ENCODE measurements around the gene RUNX3. TPM values are rescaled to one million over a fixed set of nuclear protein-coding genes. Genes with fewer than 3 reads are reported as not detected.

The RUNX3 gene
- total RNA-seq, 6 donors from 2014 or later, result 4.2 to 15.6 (median 10.1) TPM

DNA sequence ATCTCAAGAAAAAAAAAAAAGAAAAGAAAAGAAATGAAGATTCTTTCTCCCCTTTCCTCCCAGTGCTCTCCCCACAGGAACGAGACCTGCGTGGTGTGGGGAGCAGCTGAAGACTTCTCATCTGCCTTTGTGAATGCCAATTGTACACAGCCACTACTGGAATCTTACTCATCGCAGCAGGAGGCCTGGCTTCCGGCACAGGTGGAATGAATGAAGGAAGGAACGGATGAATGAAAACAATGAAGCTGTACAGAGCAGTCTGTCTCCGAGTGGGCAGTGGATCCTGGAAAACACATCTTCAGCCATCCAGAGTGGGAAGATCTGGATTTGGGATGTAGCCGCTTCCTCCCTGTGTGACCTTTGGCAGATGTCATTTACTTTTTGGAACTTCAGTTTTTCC, 64.9 kb downstream of the RUNX3 start:
- 88 to 90% methylated on average over 7 of the region's 7 CpGs for WGBS, 2 donors
- no peak for DNase-seq
- no peaks in the 10 kb centered on the region for H3K27me3 ChIP-seq

DNA sequence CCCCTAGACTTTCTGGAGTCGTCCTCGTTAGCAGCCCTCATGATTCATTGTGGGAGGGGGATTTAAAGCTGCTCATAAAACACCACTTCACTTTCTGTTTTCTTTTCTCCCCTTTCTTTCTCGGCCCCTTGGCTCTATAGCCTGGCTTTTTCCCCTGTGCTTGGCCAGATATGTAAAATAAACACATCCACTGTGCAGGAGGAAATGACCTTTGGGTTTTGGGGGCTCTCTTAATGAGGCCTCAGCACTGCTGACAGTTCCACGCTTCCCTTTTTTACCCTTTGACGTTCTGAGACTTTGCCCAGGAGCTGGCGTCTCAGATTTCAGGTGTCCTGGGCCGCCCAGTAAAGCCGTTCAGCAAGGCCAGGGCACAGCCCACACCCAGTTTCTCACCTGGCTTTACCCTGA, 65.7 kb downstream of the RUNX3 start:
- TF ChIP-seq POLR2A (IDR thresholded peaks at IDR 0.05) (no peak), POLR2AphosphoS5 (IDR thresholded peaks at IDR 0.05) (no peak)
- TF ChIP-seq, protein P1, sequence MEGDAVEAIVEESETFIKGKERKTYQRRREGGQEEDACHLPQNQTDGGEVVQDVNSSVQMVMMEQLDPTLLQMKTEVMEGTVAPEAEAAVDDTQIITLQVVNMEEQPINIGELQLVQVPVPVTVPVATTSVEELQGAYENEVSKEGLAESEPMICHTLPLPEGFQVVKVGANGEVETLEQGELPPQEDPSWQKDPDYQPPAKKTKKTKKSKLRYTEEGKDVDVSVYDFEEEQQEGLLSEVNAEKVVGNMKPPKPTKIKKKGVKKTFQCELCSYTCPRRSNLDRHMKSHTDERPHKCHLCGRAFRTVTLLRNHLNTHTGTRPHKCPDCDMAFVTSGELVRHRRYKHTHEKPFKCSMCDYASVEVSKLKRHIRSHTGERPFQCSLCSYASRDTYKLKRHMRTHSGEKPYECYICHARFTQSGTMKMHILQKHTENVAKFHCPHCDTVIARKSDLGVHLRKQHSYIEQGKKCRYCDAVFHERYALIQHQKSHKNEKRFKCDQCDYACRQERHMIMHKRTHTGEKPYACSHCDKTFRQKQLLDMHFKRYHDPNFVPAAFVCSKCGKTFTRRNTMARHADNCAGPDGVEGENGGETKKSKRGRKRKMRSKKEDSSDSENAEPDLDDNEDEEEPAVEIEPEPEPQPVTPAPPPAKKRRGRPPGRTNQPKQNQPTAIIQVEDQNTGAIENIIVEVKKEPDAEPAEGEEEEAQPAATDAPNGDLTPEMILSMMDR (IDR thresholded peaks at IDR 0.05), result no peak
- ATAC-seq (ENCODE audit: low FRiP score in 2 of 2), result no peak
- peak in 1 of 2 donors; percentile 56 for DNase-seq
- 29% methylated on average over 8 of the region's 8 CpGs for WGBS, 2 donors
- Histone ChIP-seq H3K27ac (no peak overlapping the region), H3K4me3 (no peak overlapping the region), H3K36me3 (no peaks in the 10 kb centered on the region), H3K27me3 (no peaks in the 10 kb centered on the region), H3K9me3 (no peaks in the 10 kb centered on the region), H3K4me1 (peaks cover 0 to 28% (median 15%) of the 10 kb centered on the region in 4 donors)

More for the DNA sequence above, 64.9 kb downstream of the RUNX3 start:
- no peaks in the 10 kb centered on the region for H3K36me3 ChIP-seq
- no peak overlapping the region for H3K27ac ChIP-seq
- TF ChIP-seq, protein P1 (IDR thresholded peaks at IDR 0.05), result no peak
- no peak for TF ChIP-seq POLR2AphosphoS5 (IDR thresholded peaks at IDR 0.05)
- TF ChIP-seq EP300 (IDR thresholded peaks at IDR 0.05), result no peak
- no peak for TF ChIP-seq POLR2A (IDR thresholded peaks at IDR 0.05)
- no peak overlapping the region for H3K4me3 ChIP-seq
- peaks cover 0 to 28% (median 15%) of the 10 kb centered on the region in 4 donors for H3K4me1 ChIP-seq
- no peak for ATAC-seq (ENCODE audit: low FRiP score in 2 of 2)
- no peaks in the 10 kb centered on the region for H3K9me3 ChIP-seq

DNA sequence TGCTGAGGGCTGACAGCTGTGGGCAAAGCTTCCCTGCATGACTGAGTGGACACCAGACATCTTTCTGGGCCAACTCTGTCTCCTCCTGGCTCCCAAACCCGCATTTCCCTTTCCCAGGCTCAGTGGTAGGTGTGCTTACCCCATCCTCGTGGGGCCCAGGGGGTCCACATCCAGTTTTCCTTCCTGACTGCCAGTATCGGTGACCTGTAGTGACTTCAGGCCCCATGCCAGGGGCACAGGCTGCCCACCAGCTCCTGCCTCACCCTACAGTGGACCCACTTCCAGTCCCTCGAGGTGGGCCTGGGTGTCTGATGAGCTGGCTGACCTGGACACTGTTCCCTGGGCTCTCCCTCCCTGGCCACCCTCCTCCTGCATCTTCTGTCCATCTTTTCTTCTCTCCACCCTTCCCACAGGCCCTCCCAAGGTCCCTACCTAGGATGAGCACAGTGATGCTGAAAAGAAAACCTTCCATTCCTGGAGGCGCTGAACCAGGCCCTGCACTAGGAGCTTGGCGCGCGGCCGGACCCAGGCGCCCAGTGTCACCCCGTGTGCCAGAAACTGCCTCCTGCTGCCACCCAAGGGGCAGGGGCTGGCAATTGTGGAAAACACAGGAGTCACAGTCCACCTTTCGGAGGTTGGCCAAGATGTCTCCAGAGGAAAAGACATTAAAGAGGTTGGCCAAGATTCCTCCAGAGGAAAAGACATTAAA, 67.1 kb downstream of the RUNX3 start:
- H3K27ac ChIP-seq, result peak overlapping the region in 3 of 4 donors; percentile 12 to 63 (median 32)
- no peak for DNase-seq
- ATAC-seq (ENCODE audit: low FRiP score in 2 of 2), result no peak
- H3K36me3 ChIP-seq, result no peaks in the 10 kb centered on the region
- peaks cover 0 to 28% (median 15%) of the 10 kb centered on the region in 4 donors for H3K4me1 ChIP-seq
- 76 to 87% methylated on average over 6 to 12 of the region's 12 CpGs for WGBS, 2 donors
- no peak overlapping the region for H3K4me3 ChIP-seq
- no peaks in the 10 kb centered on the region for H3K27me3 ChIP-seq
- TF ChIP-seq POLR2A (IDR thresholded peaks at IDR 0.05) (no peak), POLR2AphosphoS5 (IDR thresholded peaks at IDR 0.05) (no peak), EP300 (IDR thresholded peaks at IDR 0.05) (no peak)
- TF ChIP-seq, protein P1 (IDR thresholded peaks at IDR 0.05), result no peak
- no peaks in the 10 kb centered on the region for H3K9me3 ChIP-seq

DNA sequence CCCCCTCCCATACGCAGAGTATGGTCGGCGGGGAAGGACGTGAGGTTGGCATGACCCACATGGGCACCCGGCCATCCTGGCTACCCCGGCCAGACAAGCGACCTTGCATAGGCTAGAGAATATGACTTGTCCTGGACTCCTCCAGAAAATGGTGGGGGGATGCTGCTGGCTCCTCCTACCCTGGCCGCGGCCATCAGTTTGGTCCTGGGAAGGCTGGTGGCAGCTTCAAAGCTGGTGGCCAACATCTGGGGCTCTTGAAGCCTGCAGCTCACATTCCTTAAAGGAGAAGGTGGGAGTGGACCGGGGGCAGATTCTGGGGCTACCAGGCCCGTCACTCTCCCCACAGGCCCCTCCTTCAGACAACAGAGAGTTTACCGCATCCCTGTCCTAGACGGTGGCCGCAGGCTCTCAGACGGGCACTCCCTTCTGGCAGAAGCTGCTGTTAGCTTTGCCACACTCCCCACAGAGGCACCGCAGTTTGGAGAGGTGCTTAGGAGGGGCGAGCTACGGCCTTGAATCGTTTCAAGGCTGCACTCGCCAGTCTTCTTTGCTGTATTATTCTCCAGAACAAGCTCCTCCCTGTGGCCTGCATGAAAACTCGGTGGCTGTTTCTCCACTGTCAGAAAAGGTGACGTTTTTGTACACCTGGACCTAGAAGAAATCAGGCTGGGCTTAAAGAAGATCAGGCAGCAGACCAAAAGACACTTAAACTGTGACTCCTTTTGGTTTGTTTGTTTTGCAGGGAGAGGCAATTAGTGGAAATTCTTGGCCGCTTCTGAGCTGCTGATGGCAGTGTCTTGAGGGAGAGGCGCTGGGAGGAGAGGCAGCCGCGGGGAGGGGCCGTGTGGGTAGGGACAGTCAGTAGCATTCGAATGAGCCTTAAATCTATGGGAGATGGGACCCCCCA, 68.0 kb downstream of the RUNX3 start:
- H3K36me3 ChIP-seq, result no peaks in the 10 kb centered on the region
- TF ChIP-seq EP300 (IDR thresholded peaks at IDR 0.05), result no peak
- TF ChIP-seq, protein P1 (IDR thresholded peaks at IDR 0.05), result peak in 1 of 6 experiments; percentile 30
- no peak overlapping the region for H3K4me3 ChIP-seq
- H3K27ac ChIP-seq, result peak overlapping the region; percentile 2 to 63 (median 30)
- peaks cover 0 to 28% (median 15%) of the 10 kb centered on the region in 4 donors for H3K4me1 ChIP-seq
- 62 to 66% methylated on average over 26 to 28 of the region's 28 CpGs for WGBS, 2 donors
- ATAC-seq (ENCODE audit: low FRiP score in 2 of 2) (peak; percentile 40 to 79), DNase-seq (peak in 1 of 2 donors; percentile 64)
- no peaks in the 10 kb centered on the region for H3K27me3 ChIP-seq
- H3K9me3 ChIP-seq, result no peaks in the 10 kb centered on the region

All from upper lobe of left lung (tissue), 6 donors.